Activated T-cell treated with anti-CD3 and anti-CD28 coated beads, Interleukin-2, amount 50 U/mL, for 4 hours (primary cell): ENCODE results near the gene GRAMD1A. TPM values are rescaled to one million over a fixed set of nuclear protein-coding genes. Genes with fewer than 3 reads are reported as not detected.

Experiments
- ATAC-seq, 2 donors: fragments of 200-7000 bp; cut with Tn5 transposase; one replicate each; pipeline ENCODE4 v1.10.0; 2021
- DNase-seq: peaks from one replicate; pipeline ENCODE4 v3.0.0-alpha.2; 2020
- H3K27me3 Mint-ChIP-seq: one replicate; pipeline ENCODE4 v1.8.0; 2021; ENCODE audit warnings: low read depth, mixed read lengths
- H3K36me3 Mint-ChIP-seq: one replicate; pipeline ENCODE4 v1.8.0; 2022; ENCODE audit warnings: mixed read lengths; ENCODE audit not compliant: insufficient read depth
- H3K4me1 Mint-ChIP-seq: one replicate; pipeline ENCODE4 v1.8.0; 2021; ENCODE audit warnings: low read depth, mixed read lengths
- H3K4me3 Mint-ChIP-seq: one replicate; pipeline ENCODE4 v1.8.0; 2021; ENCODE audit warnings: mild to moderate bottlenecking, moderate library complexity, mixed read lengths
- H3K9me3 Mint-ChIP-seq: one replicate; pipeline ENCODE4 v1.8.0; 2021; ENCODE audit warnings: mixed read lengths
- total RNA-seq, 3 donors: library from RNA; stranded (reverse); gene quantifications; one replicate each; pipeline ENCODE4 v1.2.1, GENCODE V29; 2021

Gene GRAMD1A
- total RNA-seq, 3 donors from 2014 or later: 162 to 192 (median 170) TPM

DNA sequence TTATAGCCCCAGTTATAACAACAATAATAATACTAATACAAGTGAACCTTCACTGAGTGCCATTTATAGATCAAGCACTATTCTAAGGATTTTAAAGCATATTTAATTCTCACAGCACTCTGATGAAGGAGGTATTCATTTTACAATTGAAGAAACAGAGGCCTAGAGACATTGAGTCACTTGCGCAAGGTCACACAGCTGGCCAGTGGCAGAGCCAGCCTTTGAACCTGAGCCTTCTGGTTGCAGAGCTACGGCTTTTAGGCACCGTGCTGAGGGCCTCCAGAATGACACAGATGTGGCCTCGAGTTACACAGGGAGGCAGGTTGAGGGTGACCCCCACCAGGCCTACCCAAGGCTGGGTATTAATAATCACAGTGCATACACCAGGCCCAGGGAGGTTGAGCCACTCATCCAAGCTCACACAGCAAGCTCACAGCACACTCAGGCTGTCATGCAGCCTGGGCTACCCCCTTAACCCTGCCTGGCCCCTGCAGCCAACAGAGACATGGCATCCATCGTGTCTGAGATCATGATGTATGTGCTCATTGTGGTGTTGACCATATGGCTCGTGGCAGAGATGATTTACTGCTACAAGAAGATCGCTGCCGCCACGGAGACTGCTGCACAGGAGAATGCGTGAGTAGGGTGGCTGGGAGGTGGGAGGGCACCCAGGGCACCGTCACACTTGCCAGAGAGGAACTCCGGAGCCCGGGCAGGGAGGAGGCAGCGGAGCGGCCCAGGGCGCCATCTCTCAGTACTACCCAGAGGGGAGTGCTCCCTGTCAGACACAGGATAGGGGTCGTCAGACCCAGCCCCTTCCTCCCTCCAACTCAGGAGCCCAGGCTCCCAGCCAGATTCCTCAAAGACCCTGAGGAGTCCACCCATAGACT is 38.7 kb downstream of the GRAMD1A start:
- Mint-ChIP-seq H3K9me3 (no peaks in the 10 kb centered on the region), H3K4me3 (no peak overlapping the region), H3K4me1 (peaks cover 20% of the 10 kb centered on the region), H3K27me3 (no peaks in the 10 kb centered on the region), H3K36me3 (no peaks in the 10 kb centered on the region)
- ATAC-seq: no peak
- no peak for DNase-seq

DNA sequence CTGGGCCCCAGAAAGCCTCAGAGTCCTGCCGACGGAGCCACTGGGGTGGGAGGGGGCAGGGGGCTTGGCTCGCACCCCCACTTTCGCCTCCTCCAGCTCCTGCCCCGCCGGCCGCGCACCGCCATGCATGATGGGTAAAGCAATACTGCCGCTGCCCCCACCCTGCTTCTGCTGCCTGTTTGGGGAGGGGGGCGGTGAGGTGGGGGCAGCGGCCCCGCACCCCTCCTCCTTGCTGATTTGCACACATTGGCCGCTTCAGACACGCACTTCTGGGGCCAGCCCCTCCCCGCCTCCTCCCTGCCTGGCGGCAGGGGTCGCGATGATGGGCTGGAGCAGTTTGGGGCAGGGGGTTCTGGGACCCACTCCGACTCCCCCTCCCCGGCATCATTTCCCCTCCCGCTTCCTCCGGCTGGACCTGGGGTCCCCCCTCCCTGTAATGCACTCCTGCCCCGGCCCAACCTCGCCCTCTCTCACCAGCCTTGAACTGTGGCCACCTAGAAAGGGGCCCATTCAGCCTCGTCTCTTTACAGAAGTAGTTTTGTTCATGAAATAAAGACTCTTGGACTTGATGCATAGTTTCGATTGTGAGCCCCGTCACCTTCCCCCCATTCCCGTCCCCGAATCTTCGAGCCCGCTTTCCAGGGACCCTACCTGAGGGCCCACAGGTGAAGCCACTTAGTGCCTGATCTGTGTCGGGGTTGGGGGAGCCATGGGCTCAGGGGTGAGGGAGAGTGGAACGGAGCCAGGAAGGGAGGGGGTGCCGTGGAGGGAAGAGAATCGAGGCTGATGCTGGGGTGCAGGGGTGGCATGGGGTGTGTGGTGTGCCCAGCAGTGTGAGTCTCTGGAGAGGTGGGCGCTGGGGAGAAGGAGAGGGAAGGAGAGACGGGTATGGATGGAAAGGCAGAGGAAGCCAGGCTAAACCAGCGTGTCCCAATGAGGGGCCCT is 40.0 kb downstream of the GRAMD1A start:
- peaks cover 30% of the 10 kb centered on the region for H3K4me1 Mint-ChIP-seq
- no peak for DNase-seq
- peak overlapping the region; percentile 63 for H3K4me3 Mint-ChIP-seq
- no peaks in the 10 kb centered on the region for H3K27me3 Mint-ChIP-seq
- H3K36me3 Mint-ChIP-seq: no peaks in the 10 kb centered on the region
- H3K9me3 Mint-ChIP-seq: no peaks in the 10 kb centered on the region
- ATAC-seq: peak in 1 of 2 donors; percentile 20

DNA sequence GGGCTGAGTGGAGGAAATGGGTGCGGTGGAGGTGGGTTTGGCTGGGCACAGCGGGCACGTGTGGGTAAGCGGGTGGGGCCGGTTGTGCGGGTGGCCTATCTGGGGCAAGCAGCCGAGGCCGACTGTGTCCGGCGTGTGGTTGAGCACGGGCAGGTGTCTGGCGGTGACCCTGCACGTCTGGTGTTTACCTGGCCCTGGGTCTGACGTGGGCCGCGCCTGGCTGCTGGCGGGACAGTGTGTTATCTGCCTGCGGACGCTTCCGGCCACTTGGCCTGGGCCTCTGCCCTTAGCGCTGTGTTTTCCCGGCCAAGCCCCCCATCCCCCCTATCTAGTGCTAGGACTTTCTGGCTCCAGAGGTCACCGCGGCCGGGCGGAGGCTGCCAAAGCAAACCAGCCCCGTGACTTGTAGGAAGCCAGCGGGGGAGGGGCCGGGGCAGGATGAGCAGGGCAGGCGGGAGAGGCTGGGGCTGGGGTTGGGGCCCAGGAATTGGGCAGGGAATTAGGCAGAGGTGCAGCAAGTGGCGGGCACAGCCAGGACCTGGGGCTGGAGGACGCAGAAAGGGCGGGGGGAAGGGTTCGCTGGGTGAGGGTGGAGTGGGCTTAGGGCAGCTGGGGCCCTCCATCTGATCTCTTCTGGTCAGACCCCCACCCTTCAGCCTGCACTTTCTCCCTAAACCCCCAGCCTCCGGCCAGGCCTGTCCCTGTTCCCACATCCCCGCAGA is 40.9 kb downstream of the GRAMD1A start:
- DNase-seq: no peak
- Mint-ChIP-seq H3K36me3 (no peaks in the 10 kb centered on the region), H3K9me3 (no peaks in the 10 kb centered on the region), H3K4me3 (peak overlapping the region; percentile 63), H3K27me3 (peaks cover 3% of the 10 kb centered on the region), H3K4me1 (peaks cover 37% of the 10 kb centered on the region)
- ATAC-seq: peak; percentile 33 to 38

DNA sequence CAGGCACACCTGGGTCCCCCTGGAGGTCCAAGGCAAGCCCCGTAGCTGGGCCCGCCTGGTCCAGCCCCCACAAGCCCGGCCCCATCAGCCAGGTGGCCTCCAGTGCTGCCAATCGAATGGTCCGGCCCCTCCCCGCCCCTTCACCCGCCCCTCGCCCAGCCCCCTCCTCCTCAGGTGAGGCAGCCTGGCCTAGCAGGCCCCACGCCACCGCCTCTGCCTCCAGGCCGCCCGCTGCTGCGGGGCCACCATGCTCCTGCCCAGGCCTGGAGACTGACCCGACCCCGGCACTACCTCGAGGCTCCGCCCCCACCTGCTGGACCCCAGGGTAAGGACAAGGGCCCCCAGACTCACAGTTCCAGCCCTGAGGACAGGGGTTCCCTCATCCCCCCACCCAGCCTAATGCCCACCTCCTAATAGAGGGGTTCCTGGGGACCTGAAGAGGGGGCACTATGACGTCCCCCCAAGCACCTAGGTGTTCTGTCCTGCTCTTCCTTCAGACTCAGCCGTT is 41.5 kb downstream of the GRAMD1A start, which contains the start of gene HPN:
HPN (plus strand) TSS at position 174 of the 508 bp plus-strand sequence. CDS start 786 bp downstream, outside the sequence.
- Mint-ChIP-seq H3K36me3 (no peaks in the 10 kb centered on the region), H3K4me1 (peaks cover 37% of the 10 kb centered on the region)

DNA sequence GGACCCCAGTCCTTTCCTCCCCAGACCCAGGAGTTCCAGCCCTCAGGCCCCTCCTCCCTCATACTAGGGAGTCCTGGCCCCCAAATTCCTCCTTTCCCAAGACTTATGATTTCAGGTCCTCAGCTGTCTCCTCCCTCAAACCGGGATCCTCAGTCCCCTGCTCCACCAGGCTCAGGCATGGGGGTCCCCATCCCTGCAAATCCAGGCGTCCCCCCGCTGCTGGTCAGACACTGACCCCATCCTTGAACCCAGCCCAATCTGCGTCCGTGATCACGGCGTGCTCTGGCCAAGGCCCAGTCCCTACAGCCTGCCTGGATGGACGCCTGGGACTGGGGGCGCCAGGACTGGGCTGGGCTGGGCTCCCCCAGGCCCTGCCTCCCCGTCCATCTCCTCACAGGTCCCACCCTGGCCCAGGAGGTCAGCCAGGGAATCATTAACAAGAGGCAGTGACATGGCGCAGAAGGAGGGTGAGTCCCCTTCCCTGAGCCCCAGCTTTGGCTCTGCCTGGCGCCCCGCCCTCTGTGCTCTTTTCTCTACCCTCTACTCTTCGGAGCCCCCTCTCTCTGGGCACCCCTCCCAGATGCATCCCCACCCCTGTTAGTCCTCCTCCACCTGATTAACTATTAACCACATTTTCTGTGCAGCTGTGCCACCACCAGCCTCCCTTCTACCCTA is 42.1 kb downstream of the GRAMD1A start:
- no peaks in the 10 kb centered on the region for H3K36me3 Mint-ChIP-seq
- peaks cover 3% of the 10 kb centered on the region for H3K27me3 Mint-ChIP-seq
- no peaks in the 10 kb centered on the region for H3K9me3 Mint-ChIP-seq
- no peak overlapping the region for H3K4me3 Mint-ChIP-seq
- DNase-seq (no peak), ATAC-seq (no peak)
- peaks cover 37% of the 10 kb centered on the region for H3K4me1 Mint-ChIP-seq

More for the DNA sequence above, 41.5 kb downstream of the GRAMD1A start, which contains the start of gene HPN:
- Mint-ChIP-seq H3K4me3 (peak within 1 kb of the TSS; percentile 63), H3K27me3 (peaks cover 3% of the 10 kb centered on the region), H3K9me3 (no peaks in the 10 kb centered on the region)
- DNase-seq: no peak
- ATAC-seq: no peak

DNA sequence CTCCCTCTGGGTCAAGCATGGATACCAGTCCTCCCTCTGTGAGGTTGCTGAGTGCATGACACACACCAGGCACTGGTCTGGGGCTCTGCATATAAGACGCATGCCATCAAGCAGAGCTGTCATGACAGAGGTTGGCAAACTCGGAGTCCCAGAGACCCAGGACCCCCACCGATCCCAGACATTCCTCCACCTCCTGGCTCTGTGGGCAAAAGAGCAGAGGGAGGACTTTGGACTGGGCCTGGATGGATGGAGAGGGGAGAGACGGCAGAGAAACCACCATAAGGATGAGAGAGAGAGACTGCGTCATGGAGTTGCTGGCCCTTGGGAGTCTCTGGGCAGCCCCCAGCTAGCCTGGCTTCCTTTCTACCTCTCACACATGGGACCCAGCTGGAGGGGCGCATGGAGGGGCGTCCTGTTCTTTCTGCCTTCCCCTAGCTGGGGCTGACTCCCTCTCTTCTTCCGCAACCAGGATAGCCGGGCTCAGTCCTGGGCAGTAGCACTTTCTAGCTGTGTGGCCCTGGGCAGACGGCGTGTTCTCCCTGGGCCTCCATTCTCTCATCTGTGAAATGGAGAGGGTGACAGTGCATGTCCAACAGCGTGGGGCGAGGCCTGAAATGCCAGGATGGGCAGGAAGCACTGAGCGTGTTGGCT is 43.0 kb downstream of the GRAMD1A start:
- Mint-ChIP-seq H3K4me3 (no peak overlapping the region), H3K36me3 (no peaks in the 10 kb centered on the region), H3K27me3 (peaks cover 3% of the 10 kb centered on the region), H3K4me1 (peaks cover 37% of the 10 kb centered on the region), H3K9me3 (no peaks in the 10 kb centered on the region)
- no peak for DNase-seq
- no peak for ATAC-seq

DNA sequence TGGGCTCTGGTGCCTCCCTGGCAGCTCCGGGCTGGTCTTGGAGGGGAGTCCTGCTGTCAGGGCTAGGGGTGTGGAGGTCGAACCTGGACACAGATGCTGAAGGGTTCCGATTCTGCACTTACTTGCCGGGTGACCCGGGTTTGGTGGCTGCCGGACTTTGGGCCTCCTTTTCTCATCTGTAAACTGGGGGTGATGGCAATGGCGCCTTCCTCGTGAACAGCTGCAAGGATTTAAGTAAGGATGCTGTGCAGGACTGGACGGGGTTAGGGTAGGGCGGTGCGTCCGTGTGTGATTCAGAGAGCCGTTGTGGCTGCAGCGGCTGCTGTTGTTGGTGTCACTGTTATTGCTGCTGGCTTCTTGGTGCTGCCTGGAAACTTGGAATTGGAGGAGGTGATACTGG is 43.8 kb downstream of the GRAMD1A start:
- peaks cover 3% of the 10 kb centered on the region for H3K27me3 Mint-ChIP-seq
- DNase-seq (no peak), ATAC-seq (no peak)
- H3K4me3 Mint-ChIP-seq: no peak overlapping the region
- H3K4me1 Mint-ChIP-seq: peaks cover 37% of the 10 kb centered on the region
- no peaks in the 10 kb centered on the region for H3K9me3 Mint-ChIP-seq
- H3K36me3 Mint-ChIP-seq: no peaks in the 10 kb centered on the region

DNA sequence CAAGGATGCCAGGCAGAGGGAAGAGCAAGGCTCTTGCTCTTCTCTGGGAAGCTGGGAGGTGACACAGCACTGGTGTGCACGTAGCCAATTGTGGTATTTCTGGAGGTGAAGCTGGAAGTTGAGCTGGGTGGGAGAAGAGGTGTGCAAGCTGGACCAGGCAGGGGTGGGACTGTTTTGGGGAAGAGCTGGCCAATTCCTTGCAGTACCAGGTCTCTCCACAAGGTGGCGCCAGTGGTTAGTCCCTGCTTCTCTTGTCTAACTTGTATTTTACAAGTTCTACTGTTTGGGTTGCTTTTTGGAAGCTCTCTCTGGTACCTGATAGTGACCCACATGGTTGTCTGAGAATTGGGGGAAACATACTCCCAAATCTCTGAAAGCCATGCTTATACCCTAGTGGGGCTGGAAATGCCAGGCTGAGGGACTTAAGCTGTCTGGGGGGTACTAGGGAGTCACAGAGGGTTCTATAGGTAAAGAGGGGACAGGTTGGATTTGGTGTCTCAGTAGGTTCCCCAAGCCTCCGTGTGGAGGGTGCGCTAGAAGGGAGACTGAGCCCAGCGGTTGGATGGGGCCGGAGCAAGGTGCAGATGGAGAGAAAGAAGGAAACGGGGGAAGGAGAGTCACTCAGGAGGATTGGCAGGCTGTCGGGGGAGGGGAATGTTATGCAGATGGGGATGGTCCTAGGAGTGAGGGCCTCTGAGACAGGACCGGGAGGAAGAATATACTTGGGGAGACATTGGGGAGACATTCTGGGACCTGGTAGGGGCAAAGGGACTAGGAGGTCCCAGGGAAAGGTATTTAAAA is 44.4 kb downstream of the GRAMD1A start:
- Mint-ChIP-seq H3K9me3 (no peaks in the 10 kb centered on the region), H3K27me3 (peaks cover 3% of the 10 kb centered on the region), H3K36me3 (no peaks in the 10 kb centered on the region), H3K4me1 (peaks cover 32% of the 10 kb centered on the region), H3K4me3 (no peak overlapping the region)
- DNase-seq (peak; percentile 58), ATAC-seq (no peak)

DNA sequence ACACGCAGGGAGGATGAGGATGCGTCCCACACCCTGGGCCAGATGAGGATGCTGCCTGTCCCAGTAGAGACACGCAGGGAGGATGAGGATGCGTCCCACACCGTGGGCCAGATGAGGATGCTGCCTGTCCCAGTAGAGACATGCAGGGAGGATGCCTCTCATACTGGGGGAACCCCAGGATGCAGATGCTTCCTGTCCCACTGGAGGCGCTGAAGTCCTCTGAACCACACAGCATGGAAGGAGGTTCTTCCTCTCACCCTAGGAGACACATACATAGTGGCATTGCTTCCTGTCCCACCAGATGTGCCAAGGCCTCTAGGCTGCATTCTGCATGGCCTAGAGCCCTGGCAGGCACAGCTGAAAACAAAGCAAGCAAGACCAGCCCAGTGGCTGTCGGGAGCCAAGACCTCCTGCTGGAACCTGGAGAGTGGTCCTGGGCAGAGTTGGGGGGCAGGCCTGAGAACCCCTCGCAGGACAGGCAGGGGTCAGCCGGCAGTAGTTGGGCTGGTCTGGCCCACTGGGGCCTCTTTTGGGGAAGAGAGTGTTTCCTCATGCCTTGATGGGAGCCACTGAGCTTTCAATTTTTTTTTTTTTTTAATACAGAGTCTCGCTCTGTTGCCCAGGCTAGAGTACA is 45.7 kb downstream of the GRAMD1A start:
- no peaks in the 10 kb centered on the region for H3K9me3 Mint-ChIP-seq
- ATAC-seq (peak; percentile 85 to 90), DNase-seq (no peak)
- no peaks in the 10 kb centered on the region for H3K36me3 Mint-ChIP-seq
- peaks cover 3% of the 10 kb centered on the region for H3K27me3 Mint-ChIP-seq
- H3K4me1 Mint-ChIP-seq: peaks cover 25% of the 10 kb centered on the region
- no peak overlapping the region for H3K4me3 Mint-ChIP-seq

DNA sequence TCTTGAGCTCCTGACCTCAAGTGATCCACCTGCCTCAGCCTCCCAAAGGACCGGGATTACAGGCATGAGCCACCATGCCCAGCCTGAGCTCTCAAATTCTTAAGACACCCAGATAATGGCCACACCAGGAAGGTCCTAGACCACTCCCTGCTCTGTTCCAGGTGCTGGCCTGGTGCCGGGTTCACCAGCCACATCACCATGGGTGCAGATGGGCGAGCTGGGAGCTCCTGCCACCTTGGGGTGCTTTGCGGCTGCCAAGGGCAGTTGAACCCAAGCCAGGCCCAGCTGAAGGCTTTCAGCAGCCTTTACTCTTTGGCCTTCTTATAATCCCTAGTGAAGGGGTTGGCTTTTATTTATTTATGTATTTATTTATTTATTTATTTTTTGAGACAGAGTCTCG is 46.3 kb downstream of the GRAMD1A start:
- peaks cover 3% of the 10 kb centered on the region for H3K27me3 Mint-ChIP-seq
- H3K4me3 Mint-ChIP-seq: no peak overlapping the region
- no peaks in the 10 kb centered on the region for H3K36me3 Mint-ChIP-seq
- H3K4me1 Mint-ChIP-seq: peaks cover 23% of the 10 kb centered on the region
- no peaks in the 10 kb centered on the region for H3K9me3 Mint-ChIP-seq
- ATAC-seq (no peak), DNase-seq (no peak)

DNA sequence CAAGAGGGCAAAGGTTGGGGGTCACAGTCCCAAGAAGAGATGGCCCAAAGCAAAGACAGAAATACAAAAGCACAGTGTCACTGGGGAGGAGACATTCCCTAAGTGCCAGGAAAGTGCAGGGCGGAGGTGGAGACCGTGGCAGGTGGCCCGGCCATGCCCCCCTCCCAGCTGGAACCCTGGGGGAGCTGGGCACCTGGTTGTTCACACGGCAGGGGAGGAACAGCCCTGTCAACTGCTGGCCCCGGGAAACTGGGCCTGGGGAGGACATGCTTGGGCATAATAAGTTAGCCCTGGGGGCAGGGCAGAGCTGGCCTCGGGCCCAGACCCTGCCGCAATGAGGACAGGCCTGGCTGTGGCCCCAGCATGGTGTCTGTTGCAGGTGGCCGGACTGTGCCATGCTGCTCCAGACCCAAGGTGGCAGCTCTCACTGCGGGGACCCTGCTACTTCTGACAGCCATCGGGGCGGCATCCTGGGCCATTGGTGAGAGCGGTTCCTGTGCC is 48.8 kb downstream of the GRAMD1A start:
- DNase-seq: no peak
- Mint-ChIP-seq H3K9me3 (no peaks in the 10 kb centered on the region), H3K4me3 (no peak overlapping the region)

DNA sequence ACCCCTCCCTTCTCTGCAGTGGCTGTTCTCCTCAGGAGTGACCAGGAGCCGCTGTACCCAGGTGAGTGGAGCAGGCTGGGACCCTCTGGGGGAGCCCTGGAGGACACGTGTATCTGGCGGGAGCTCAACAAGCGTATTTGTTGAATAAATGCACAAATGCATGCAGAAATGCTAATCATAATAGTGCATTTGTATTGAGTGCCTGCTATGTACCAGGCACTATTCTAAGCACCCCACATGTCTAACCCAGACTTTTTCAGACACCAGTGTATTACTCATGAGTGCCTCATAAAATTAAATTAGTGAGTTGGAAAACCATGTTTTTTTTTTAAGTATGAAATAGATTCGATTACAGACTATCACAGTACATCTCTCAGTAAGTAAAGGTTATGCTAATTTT is 49.3 kb downstream of the GRAMD1A start:
- Mint-ChIP-seq H3K27me3 (peaks cover 3% of the 10 kb centered on the region), H3K4me1 (peaks cover 12% of the 10 kb centered on the region), H3K36me3 (no peaks in the 10 kb centered on the region), H3K9me3 (no peaks in the 10 kb centered on the region), H3K4me3 (no peak overlapping the region)
- no peak for ATAC-seq
- no peak for DNase-seq

More for the DNA sequence above, 48.8 kb downstream of the GRAMD1A start:
- peaks cover 3% of the 10 kb centered on the region for H3K27me3 Mint-ChIP-seq
- no peaks in the 10 kb centered on the region for H3K36me3 Mint-ChIP-seq
- no peak for ATAC-seq
- H3K4me1 Mint-ChIP-seq: peaks cover 17% of the 10 kb centered on the region
